GM21447 (cell line): Measurements from ENCODE around the gene TNNT3.
"Not testable (repeated sequence)": the region's sequence is repeated elsewhere in the genome, so short reads cannot be mapped to it uniquely, and the experiment has no call there.

Experiments used
- ATAC-seq: cut with Tn5 transposase; IDR thresholded peaks from one replicate; pipeline ENCODE4 v1.9.1; 2021; ENCODE audit not compliant: unreplicated experiment

The TNNT3 gene

DNA sequence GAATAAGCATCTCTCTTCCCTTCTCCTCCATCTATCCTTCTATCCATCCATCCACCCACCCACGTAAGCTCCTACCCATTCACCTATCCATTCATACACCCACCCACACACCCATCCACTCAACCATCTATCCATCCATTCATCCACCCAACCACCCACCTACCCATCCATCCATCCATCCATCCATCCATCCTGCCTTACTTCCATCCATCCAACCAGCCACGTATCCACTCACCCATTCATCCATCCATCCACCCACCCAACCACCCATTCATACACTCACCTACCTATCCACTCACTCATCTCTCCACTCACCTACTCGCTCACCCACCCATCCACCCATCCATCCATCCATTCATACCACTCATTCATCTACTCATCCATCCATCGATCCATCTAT, 13.2 kb downstream of the TNNT3 start:
- no peak for ATAC-seq

DNA sequence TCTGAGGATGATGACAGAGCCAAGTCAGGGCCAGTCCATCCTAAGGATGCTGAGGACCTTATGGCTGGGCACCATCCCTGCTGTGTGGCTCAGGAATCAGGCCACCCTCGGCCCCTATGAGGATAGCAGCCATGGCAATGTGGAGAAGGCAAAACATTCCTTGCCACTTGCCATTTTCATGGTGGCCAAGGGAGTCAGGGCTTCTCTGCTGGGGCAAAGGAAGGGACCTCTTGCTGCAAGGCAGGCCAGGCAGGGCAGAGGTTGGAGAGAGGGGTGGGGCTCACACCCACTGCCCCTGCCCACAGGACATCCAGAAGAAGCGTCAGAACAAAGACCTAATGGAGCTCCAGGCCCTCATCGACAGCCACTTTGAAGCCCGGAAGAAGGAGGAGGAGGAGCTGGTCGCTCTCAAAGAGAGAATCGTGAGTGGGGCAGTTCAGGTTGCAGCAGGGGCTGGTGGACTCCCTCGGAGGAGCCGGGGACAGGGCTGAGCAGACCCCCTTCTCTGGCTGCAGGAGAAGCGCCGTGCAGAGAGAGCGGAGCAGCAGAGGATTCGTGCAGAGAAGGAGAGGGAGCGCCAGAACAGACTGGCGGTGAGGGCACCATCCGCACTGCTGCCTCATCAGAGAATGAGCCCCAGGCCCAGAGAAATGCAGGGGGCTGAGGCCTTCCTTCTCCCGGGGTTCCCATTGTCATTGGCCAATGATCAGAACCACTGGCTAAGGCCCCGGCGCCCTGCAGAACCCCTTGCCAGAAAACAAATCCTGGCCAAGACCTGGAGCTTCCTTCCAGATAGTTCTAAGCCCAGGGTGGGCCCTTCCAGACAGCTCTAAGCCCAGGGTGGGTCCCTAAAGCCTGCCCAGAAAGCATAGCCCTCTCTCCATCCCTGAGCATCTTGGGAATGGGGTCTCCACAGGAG, 14.2 kb downstream of the TNNT3 start:
- ATAC-seq = no peak

DNA sequence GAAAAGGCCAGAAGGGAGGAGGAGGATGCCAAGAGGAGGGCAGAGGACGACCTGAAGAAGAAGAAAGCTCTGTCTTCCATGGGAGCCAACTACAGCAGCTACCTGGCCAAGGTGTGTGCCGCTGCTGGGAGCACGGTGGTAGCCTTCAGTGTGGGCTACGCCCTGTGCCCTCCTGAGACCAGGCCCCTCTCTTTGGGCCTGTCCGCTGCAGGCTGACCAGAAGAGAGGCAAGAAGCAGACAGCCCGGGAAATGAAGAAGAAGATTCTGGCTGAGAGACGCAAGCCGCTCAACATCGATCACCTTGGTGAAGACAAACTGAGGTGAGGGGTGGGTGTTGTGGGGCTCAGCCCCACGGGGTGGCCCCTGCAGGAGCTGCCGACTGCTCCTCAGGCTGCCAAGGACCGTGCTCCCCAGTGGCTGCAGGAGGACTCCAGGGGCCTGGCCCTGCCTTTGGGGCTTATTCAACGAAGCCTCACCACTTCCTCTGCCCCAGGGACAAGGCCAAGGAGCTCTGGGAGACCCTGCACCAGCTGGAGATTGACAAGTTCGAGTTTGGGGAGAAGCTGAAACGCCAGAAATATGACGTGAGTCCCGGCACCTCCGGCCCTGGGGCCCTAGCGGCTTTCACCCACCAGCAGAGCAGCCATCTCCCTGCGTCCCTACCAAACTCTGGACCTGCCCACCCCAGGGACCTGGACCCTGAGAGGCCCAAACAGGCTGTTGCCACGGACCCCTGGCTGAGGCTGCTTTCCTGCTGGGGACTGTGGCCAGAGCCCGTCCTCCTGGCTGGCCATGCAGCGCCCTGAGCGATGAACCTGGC, 15.0 kb downstream of the TNNT3 start:
- no peak for ATAC-seq

DNA sequence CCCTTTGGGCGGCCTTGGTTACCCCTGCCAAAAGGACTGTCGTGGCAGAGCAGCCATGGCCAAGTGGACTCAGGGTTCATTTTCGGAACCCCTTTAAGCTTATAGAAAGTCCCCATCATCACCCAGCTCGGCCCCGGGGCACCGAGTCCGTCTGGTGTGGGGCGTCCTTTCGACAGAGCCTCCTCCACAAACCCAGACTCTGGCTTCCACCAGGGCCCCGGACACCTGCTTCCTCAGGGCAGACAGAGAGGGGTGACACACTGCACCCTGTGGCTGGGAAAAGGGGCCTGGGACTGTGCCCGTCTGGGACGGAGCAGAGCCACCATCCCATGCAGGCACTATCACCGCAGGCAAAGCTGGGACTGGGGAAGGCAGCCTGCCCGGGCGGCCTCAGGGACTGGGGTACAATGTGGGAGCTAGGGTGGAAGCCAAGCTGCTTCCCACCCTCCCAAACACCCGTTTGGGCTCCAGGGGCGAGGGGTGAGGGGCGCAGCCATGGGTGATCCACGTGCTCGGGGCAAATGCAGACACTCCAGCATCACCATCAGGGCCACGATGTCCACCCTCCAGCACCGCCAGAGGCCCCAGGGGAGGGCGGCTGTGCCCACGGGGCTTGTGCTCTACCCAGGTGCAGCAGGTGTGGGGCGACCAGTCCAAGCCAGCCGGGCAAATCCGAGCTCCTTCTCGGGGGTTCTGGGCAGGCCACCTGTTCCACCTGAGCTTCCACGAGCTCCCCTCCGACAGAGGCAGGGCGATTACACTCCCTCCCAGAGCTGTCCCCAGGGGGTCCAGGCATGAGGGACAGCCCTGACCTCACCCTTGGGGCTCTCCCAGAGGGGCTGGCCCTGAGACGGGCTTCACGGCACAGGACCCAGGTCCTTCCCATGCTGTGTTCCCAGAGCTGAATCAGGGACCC, 15.9 kb downstream of the TNNT3 start:
- ATAC-seq = no peak

- ATAC-seq = no peak
Observed at GRCh38 chr11:1936072-1936780, 16.7 kb downstream of the TNNT3 start.

DNA sequence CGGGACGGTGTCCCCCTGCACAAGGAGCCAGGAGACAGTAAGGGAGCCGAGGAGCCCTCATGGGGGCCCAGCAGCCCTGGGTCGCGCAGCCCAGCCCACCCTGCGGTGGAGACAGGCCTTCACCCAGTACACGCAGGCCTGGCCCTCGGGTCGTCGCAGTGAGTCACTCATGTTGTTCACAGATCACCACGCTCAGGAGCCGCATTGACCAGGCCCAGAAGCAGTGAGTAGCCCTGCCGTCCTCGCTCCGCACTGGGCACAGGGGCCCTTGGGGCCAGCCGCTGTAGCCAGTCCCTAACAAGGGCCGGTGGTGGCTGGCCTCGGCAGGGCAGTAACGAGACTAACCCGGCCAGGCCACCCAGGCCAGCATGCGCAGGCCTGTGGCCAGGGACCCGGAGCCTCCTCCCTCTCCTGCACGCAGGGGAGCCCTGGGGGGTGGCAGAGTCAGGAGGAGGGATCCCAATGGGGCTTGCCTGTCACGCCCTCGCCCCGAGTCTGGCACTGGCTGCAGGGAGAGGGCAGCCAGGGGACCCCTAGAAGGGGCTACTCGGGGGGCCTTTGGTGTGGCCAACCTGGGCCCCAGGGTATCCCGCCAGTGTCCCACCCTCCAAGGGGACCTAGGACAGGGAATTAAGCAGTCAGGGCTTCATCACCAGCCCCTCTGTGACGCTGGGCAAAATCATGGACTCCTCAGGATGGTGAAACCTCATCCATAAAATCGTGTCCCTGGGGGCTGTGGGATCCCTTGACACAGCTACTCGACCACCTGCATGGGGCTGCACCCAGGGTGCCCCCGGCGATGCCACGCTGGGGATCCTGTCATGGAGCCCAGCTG, 17.5 kb downstream of the TNNT3 start:
- ATAC-seq = no peak

DNA sequence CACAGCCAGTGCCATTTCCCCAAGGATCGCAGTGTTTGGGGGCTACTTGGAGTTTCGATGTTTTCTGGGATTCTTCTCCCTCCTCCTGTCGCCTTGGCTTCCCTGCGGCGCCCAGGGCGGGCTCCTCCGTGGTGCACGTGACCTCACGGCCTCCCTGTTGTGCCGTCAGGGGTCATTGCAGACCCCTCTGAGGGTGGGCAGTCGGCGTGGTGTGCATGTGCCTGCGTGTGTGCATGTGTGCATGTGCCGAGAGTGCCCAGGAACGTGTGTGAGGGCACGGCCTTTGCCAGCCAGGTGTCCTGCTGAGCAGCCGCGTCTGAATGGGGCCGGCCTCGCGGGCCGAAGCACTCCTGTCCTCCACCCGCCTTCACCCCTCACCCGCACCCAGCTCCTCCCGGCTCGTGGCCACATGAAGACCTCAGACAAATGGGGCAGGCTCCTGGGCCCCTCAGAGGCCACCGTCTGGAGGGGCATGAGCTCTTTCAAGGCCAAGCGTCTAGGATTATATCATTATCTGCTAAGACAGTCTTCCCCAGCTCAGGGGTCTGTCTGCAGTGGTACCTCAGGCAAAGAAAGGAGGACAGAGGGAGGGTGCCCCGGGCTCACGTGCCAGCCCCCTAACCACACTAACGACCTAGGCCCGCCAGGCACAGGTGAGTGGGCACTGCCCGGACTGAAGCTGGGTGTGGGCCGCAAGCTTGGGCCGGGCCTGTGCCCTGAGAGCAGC, 18.3 kb downstream of the TNNT3 start:
- no peak for ATAC-seq

- no peak for ATAC-seq
Observed at GRCh38 chr11:1938343-1939005, 19.0 kb downstream of the TNNT3 start.

- no peak for ATAC-seq
Observed at GRCh38 chr11:1939006-1939625, 19.6 kb downstream of the TNNT3 start.

GRCh38 chr11:1939788-1940187, 20.3 kb downstream of the TNNT3 start:
- ATAC-seq = not testable (repeated sequence)

- no peak for ATAC-seq
Observed at GRCh38 chr11:1942558-1943260, 23.2 kb downstream of the TNNT3 start.

DNA sequence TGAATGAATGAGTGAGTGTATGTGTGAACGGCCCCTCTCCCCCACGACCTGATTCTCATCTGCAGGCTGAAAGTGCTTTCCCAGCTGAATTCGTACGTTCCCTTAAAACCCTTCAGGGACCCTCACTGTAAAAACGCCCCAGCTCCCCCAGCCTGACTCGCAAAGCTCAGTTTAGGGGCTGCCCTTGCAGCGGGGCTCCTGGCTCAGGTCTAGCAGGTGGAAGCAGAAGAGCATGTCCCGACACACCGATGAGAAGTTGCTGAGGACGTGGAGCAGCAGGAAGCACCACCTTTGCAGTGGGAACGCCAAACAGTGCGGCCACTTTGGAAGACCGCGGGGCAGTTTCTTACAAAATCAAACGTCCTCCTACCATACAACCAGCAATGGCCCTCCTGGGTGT, 24.1 kb downstream of the TNNT3 start:
- no peak for ATAC-seq

GRCh38 chr11:1943977-1944376, 24.5 kb downstream of the TNNT3 start:
- no peak for ATAC-seq

DNA sequence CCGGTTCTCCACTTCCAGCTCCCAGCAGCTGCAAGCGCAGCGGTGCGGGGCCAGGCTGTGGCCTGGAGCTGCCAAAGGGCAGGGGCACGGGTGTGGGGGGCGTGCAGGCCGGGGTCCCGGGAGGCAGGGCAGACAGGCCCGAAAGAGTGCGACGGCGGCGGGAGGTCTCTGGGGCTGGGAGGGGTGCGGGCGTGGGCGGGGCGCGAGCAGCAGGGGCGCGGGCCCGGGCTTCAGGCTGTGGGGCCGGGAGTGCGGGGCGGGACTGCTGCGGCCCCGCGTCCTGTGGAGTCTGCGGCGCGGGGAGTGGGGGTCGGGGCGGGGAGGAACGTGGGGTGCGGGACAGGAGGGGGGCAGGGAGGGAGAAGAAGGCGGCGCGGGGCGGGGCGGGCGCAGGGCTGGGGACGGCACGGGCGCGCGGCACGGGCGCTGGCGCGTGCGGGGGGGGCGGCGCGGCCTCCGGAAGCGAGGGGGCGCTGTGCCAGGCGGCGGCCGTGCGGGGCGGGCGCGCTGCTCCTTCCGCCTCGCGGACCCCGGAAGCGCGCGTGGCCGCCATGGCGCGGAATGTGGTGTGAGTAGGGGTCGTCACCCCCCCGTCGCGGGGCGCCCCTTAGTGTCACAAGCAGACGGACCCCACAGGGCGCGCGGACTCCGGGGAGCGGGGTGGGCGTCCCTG, 27.4 kb downstream of the TNNT3 start, which contains the start of gene MRPL23:
TSS of gene MRPL23 (plus strand) at position 521 of the 673 bp plus-strand sequence. CDS start at position 552, 31 bp downstream.
- peak; percentile 48 for ATAC-seq

DNA sequence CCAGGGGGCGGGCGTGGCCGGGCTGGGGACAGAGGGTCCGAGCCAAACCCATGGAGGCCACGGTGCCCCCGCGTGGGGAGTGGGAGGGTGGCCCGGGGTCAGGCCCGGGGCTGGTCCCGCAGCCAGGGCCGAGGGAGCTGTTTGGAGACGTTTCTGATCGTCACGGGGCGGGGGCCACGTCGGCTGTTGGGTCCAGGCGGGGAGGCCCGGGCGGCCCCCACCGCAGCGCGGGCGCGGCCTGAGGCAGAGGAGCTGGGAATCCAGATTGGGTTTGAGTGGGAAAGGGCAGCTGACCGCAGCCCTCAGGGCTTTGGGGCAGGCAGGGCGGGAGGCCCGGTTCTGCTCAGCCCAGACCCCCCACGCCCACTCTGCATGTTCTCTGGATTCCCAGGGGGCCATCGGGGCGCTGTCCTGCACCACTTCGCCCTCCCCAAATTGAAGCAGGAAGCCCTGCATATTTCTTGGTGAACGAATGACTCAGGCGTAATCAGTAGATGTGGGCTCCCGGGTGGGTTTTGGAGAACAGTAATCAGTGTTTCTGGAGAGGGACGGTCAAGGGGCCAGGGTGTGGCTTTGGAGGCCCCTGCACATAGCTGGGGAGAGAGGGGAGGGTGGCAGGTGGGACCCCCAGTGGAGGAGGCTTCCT, 28.2 kb downstream of the TNNT3 start:
- peak; percentile 34 for ATAC-seq

- ATAC-seq = no peak
Observed at GRCh38 chr11:1948389-1948788, 28.9 kb downstream of the TNNT3 start.
